H1 (cell line): ENCODE measurements around the gene MRPS12. TPM values are rescaled to one million over a fixed set of nuclear protein-coding genes. Genes with fewer than 3 reads are reported as not detected.

Source experiments
- ASH2L ChIP-seq: fragments of 200-600, 300-600 bp; sonication (generic); IDR thresholded peaks from one replicate; pipeline ENCODE4 v1.7.1; 2017; ENCODE audit warnings: low read length
- CHD7 ChIP-seq: fragments of 300-600 bp; sonication (generic); IDR thresholded peaks from 2 replicates; pipeline ENCODE4 v1.7.1; 2012; ENCODE audit warnings: low read length, moderate library complexity, mild to moderate bottlenecking, inconsistent platforms; ENCODE audit not compliant: insufficient replicate concordance
- CTBP2 ChIP-seq: IDR thresholded peaks from 2 replicates; pipeline ENCODE4 v1.7.0; 2011; ENCODE audit warnings: borderline replicate concordance, mild to moderate bottlenecking, moderate library complexity, mixed read lengths, low read length; ENCODE audit not compliant: insufficient read depth, insufficient read length
- EZH2 ChIP-seq: fragments of 200-600 bp; sonication (generic); IDR thresholded peaks from 2 replicates; pipeline ENCODE4 v1.7.1; 2012; ENCODE audit warnings: low read depth, mild to moderate bottlenecking, moderate library complexity, low read length, inconsistent platforms; ENCODE audit not compliant: severe bottlenecking
- HDAC6 ChIP-seq: IDR thresholded peaks from one replicate; pipeline ENCODE4 v1.7.1; 2012; ENCODE audit warnings: low read depth, mild to moderate bottlenecking, inconsistent platforms, low read length, moderate library complexity
- RNF2 ChIP-seq: fragments of 200-900, 300-1000 bp; sonication (generic); IDR thresholded peaks from 2 replicates; pipeline ENCODE4 v1.7.1; 2016; ENCODE audit warnings: borderline replicate concordance, low read depth, mild to moderate bottlenecking, antibody characterized with exemption, low read length; ENCODE audit not compliant: poor library complexity, severe bottlenecking; ENCODE audit errors: missing control alignments
- SAP30 ChIP-seq: fragments of 300-600 bp; sonication (generic); IDR thresholded peaks from 2 replicates; pipeline ENCODE4 v1.7.1; 2012; ENCODE audit warnings: low read length, moderate library complexity, mild to moderate bottlenecking, inconsistent platforms; ENCODE audit not compliant: insufficient read depth, insufficient replicate concordance
- SIX5 ChIP-seq: IDR thresholded peaks from 2 replicates; pipeline ENCODE4 v1.6.1; 2011; ENCODE audit warnings: mild to moderate bottlenecking, low read depth, low read length
- YY1 ChIP-seq: IDR thresholded peaks from 2 replicates; pipeline ENCODE4 v1.6.1; 2011; ENCODE audit warnings: low read depth, mild to moderate bottlenecking, low read length
- polyA plus RNA-seq, 7 experiments: library from polyadenylated mRNA; depleted of rRNA in 3 of 7; stranded (reverse) in 5 of 7; unstranded in 2 of 7; fragments of >200 nt in 5 of 7; fragments of 200-250 nt in 2 of 7; gene quantifications; 1 replicate in 5 of 7; 2 replicates in 1 of 7; 4 replicates in 1 of 7; pipeline versions ENCODE4 v1.2.1 to v1.2.3, GENCODE V29; 2011 to 2013; ENCODE audit warnings: missing spikeins in 2 of 7, mixed read lengths in 2 of 7
- total RNA-seq: library from RNA; stranded (reverse); fragmentation: NEBNext Ultra II Directional; extraction: Animal tissue kit (Norgen Biotek cat#: 25700); gene quantifications from 2 replicates; pipeline ENCODE4 v1.2.1, GENCODE V29; 2021

Gene MRPS12
- total and polyA plus RNA-seq, 2 of the 8 experiments (the other 6 are each of a cell fraction or from before 2014, with no cell fraction given) = 79.0 to 175 TPM

- TF ChIP-seq CHD7 (no peak), EZH2 (no peak), HDAC6 (no peak), ASH2L (no peak), SAP30 (no peak), YY1 (no peak), RNF2 (no peak), SIX5 (no peak), CTBP2 (no peak)
These were observed at the start of gene MRPS12 (continued) for GRCh38 chr19:38930776-38931520.
